B cell (primary cell): Measurements from ENCODE around the gene TTC23. TPM values are rescaled to one million over a fixed set of nuclear protein-coding genes. Genes with fewer than 3 reads are reported as not detected.

Experiments used
- ATAC-seq: fragments of 200-7000 bp; cut with Tn5 transposase; one replicate; pipeline ENCODE4 v1.10.0; 2021; ENCODE audit warnings: low read depth, mild to moderate bottlenecking, moderate number of reproducible peaks, moderate library complexity
- CTCF ChIA-PET: fragments of 350-600 bp; sonication (Branson Sonifier 250); formaldehyde crosslinking; loops from one replicate; lab custom pipeline; 2021; ENCODE audit warnings: antibody characterized with exemption, inconsistent platforms; lab: Charles Lee
- POLR2A ChIA-PET: fragments of 350-600 bp; sonication (Branson Sonifier 250); formaldehyde crosslinking; loops from one replicate; lab custom pipeline; 2021; ENCODE audit warnings: antibody characterized with exemption; lab: Charles Lee
- DNase-seq: peaks from one replicate; pipeline ENCODE4 v3.0.0; 2013
- H2AFZ ChIP-seq: 2 replicates; pipeline ENCODE4 v1.6.1; 2012; ENCODE audit warnings: mild to moderate bottlenecking, low read depth, low read length; ENCODE audit not compliant: insufficient read depth, poor library complexity, severe bottlenecking
- H3K27ac ChIP-seq, 2 donors: 1 replicate in 1 of 2; 2 replicates in 1 of 2; pipeline ENCODE4 v1.5.1; 2012 to 2013; ENCODE audit warnings: low read length in 2 of 2, mild to moderate bottlenecking in 2 of 2, moderate library complexity in 1 of 2
- H3K27me3 ChIP-seq, 4 experiments: fragments of 200-600 bp in 1 of 4; sonication (generic) in 1 of 4; replicated peaks in 1 of 4; 1 replicate in 2 of 4; 2 replicates in 2 of 4; pipeline versions ENCODE4 v1.6.1 to v1.7.0; 2013 to 2016; ENCODE audit warnings: low read length in 3 of 4, mild to moderate bottlenecking in 2 of 4, mixed read lengths in 1 of 4, moderate library complexity in 1 of 4; ENCODE audit not compliant: insufficient read depth in 4 of 4, control insufficient read depth in 3 of 4; ENCODE audit errors: control extremely low read depth in 1 of 4
- H3K36me3 ChIP-seq, 2 experiments: replicated peaks in 1 of 2; 1 replicate in 1 of 2; 2 replicates in 1 of 2; pipeline versions ENCODE4 v1.6.1 to v1.7.1; 2013; ENCODE audit warnings: low read length in 1 of 2; ENCODE audit not compliant: insufficient read depth in 2 of 2, control insufficient read depth in 1 of 2; ENCODE audit errors: control extremely low read depth in 1 of 2, extremely low read depth in 1 of 2
- H3K4me1 ChIP-seq, 2 donors: fragments of 200-600 bp in 1 of 2; sonication (generic) in 1 of 2; 1 replicate in 1 of 2; 2 replicates in 1 of 2; pipeline versions ENCODE4 v1.5.1 to v1.6.1; 2013 to 2017; ENCODE audit warnings: low read length in 2 of 2; ENCODE audit not compliant: control insufficient read depth in 2 of 2, insufficient read depth in 2 of 2
- H3K4me2 ChIP-seq: replicated peaks from 2 replicates; pipeline ENCODE3; 2012; ENCODE audit warnings: mild to moderate bottlenecking, low read depth, low read length; ENCODE audit not compliant: poor library complexity, severe bottlenecking
- H3K4me3 ChIP-seq, 5 experiments: fragments of 200-600 bp in 1 of 5; sonication (generic) in 1 of 5; 1 replicate in 3 of 5; 2 replicates in 2 of 5; pipeline versions ENCODE4 v1.5.1 to v1.7.0; 2011 to 2016; ENCODE audit warnings: low read length in 4 of 5, mild to moderate bottlenecking in 4 of 5, low read depth in 2 of 5, control low read depth in 1 of 5, moderate library complexity in 1 of 5; ENCODE audit not compliant: insufficient read depth in 1 of 5; ENCODE audit errors: control extremely low read depth in 1 of 5, extremely low read depth in 1 of 5
- H3K79me2 ChIP-seq: fragments of 200-600 bp; sonication (generic); one replicate; pipeline ENCODE4 v1.6.0; 2016; ENCODE audit warnings: low read length; ENCODE audit not compliant: control insufficient read depth, insufficient read depth
- H3K9ac ChIP-seq: fragments of 200-600 bp; sonication (generic); 2 replicates; pipeline ENCODE4 v1.6.1; 2017; ENCODE audit warnings: mild to moderate bottlenecking, low read length, moderate library complexity
- H3K9me3 ChIP-seq, 3 donors: one replicate each; pipeline versions ENCODE4 v1.6.1 to v1.7.1; 2013; ENCODE audit warnings: low read length in 2 of 3; ENCODE audit not compliant: control insufficient read depth in 2 of 3, insufficient read depth in 1 of 3; ENCODE audit errors: control extremely low read depth in 1 of 3
- H4K20me1 ChIP-seq: 2 replicates; pipeline ENCODE4 v1.6.0; 2012; ENCODE audit warnings: mild to moderate bottlenecking, low read length; ENCODE audit not compliant: insufficient read depth, control insufficient read depth, poor library complexity, severe bottlenecking
- H3K27ac Mint-ChIP-seq: one replicate; pipeline ENCODE4 v1.8.0; 2021; ENCODE audit warnings: mixed read lengths
- H3K27me3 Mint-ChIP-seq: one replicate; pipeline ENCODE4 v1.8.0; 2021; ENCODE audit warnings: mixed read lengths
- H3K4me1 Mint-ChIP-seq: one replicate; pipeline ENCODE4 v1.8.0; 2021; ENCODE audit warnings: mixed read lengths
- H3K4me3 Mint-ChIP-seq: one replicate; pipeline ENCODE4 v1.8.0; 2021; ENCODE audit warnings: mixed read lengths
- H3K9me3 Mint-ChIP-seq: one replicate; pipeline ENCODE4 v1.8.0; 2022; ENCODE audit warnings: mixed read lengths; ENCODE audit not compliant: insufficient read depth
- EZH2 ChIP-seq: IDR thresholded peaks from 2 replicates; pipeline ENCODE4 v1.6.1; 2012; ENCODE audit warnings: borderline replicate concordance, low read depth, mild to moderate bottlenecking, moderate library complexity, low read length; ENCODE audit not compliant: insufficient read depth, poor library complexity, severe bottlenecking
- WGBS: methylation state at CpG from one replicate; pipeline ENCODE4 v1.1.5; 2013; ENCODE audit warnings: missing lambda C conversion rate; ENCODE audit not compliant: insufficient coverage; 5-methylcytosine and 5-hydroxymethylcytosine counted together
- intact Hi-C: fragments of 100-400 bp; cut with micrococcal nuclease; formaldehyde crosslinking; loops from one replicate; pipeline ENCODE4 v1.10.0; 2022
- polyA plus RNA-seq: library from polyadenylated mRNA; depleted of rRNA; stranded (reverse); fragments of >200 nt; gene quantifications from 2 replicates; pipeline ENCODE4 v1.2.3, GENCODE V29; 2012
- total RNA-seq, 2 donors: library from RNA; stranded (reverse); fragments of 120-200 nt in 1 of 2; gene quantifications; 1 replicate in 1 of 2; 2 replicates in 1 of 2; pipeline versions ENCODE4 v1.2.3 to v1.2.4, GENCODE V29; 2013 to 2022
- TF ChIP-seq, protein P1 (sequence below): fragments of 200-600 bp; IDR thresholded peaks from one replicate; pipeline ENCODE4 v1.8.0; 2022; ENCODE audit warnings: antibody characterized with exemption, mild to moderate bottlenecking

TTC23 gene
- total and polyA plus RNA-seq, 2 donors (not counting 1 experiment from before 2014, with no cell fraction given), result 0.15 to 1.9 TPM

DNA sequence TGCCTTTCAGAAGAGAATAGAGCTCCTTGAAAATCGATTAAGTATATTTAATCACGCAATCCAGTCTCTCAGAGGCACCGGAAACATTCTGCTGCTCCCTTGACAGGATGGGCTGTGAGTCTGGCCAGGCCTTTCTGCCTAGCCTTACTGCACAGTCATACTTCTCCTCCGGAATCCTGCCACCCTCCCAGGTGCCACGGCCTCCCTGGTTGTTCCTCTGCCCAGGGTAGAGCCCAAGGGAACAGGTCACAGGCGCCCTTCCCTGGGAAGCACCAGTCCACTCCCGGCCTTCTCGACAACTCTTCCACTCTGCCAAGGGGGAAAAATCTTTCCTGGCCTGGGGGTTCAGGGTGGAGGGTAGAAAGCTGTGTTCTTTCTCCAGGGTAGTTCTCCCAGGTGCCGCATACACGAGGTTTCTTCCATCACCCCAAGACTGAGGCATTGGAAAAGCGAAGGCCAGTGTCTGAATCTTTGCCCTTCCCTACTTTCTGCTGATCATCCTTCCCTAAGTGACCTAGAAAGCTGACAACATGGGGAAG, 161.9 kb downstream of the TTC23 start:
- Histone ChIP-seq H3K27ac (no peak overlapping the region), H3K79me2 (no peaks in the 10 kb centered on the region), H3K4me1 (peaks cover 14 to 19% of the 10 kb centered on the region in 2 donors), H3K27me3 (no peaks in the 10 kb centered on the region), H2AFZ (no peak overlapping the region), H4K20me1 (no peaks in the 10 kb centered on the region), H3K4me3 (no peak overlapping the region), H3K4me2 (no peak overlapping the region), H3K36me3 (no peaks in the 10 kb centered on the region), H3K9ac (no peak overlapping the region), H3K9me3 (peaks cover 0 to 1% (median 0%) of the 10 kb centered on the region in 3 donors)
- Mint-ChIP-seq H3K4me1 (peaks cover 16% of the 10 kb centered on the region), H3K9me3 (no peaks in the 10 kb centered on the region), H3K27ac (no peak overlapping the region), H3K27me3 (peaks cover 5% of the 10 kb centered on the region), H3K4me3 (no peak overlapping the region)
- ChIA-PET POLR2A (no interaction called here), CTCF (interaction anchor here (2.9 kb wide), 1 partner anchor 11 kb away, joined by 21 read pairs; no protein-coding TSS in a partner anchor)
- ATAC-seq (no peak), DNase-seq (no peak)
- intact Hi-C loops, result no loop called here
- TF ChIP-seq, protein P1, sequence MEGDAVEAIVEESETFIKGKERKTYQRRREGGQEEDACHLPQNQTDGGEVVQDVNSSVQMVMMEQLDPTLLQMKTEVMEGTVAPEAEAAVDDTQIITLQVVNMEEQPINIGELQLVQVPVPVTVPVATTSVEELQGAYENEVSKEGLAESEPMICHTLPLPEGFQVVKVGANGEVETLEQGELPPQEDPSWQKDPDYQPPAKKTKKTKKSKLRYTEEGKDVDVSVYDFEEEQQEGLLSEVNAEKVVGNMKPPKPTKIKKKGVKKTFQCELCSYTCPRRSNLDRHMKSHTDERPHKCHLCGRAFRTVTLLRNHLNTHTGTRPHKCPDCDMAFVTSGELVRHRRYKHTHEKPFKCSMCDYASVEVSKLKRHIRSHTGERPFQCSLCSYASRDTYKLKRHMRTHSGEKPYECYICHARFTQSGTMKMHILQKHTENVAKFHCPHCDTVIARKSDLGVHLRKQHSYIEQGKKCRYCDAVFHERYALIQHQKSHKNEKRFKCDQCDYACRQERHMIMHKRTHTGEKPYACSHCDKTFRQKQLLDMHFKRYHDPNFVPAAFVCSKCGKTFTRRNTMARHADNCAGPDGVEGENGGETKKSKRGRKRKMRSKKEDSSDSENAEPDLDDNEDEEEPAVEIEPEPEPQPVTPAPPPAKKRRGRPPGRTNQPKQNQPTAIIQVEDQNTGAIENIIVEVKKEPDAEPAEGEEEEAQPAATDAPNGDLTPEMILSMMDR, result no peak
- no peak for TF ChIP-seq EZH2
- WGBS, result 92% methylated on average over 6 of the region's 11 CpGs

DNA sequence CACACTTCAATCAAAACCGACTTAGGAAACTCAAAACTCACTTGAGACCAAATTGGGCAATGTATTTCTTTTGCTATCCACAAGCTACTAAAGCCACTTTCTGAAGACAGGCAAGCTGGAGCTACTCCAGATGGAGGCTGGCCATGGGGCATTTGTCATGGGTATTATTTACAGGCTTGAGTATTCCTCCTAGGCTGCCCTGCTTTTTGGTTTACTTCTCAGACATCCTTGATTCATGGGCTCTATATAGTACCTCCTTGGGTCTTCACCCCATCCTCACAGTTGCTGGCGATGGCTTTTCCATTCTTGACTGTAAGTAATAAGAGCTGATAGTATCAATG, 163.1 kb downstream of the TTC23 start:
- ATAC-seq, result no peak
- no peak overlapping the region for H3K27ac Mint-ChIP-seq
- H3K79me2 ChIP-seq, result no peaks in the 10 kb centered on the region
- no peak overlapping the region for H3K9ac ChIP-seq
- peaks cover 16% of the 10 kb centered on the region for H3K4me1 Mint-ChIP-seq
- no peak for DNase-seq
- no peak overlapping the region for H3K4me3 Mint-ChIP-seq
- POLR2A ChIA-PET, result no interaction called here
- peaks cover 0 to 1% (median 0%) of the 10 kb centered on the region in 3 donors for H3K9me3 ChIP-seq
- no peaks in the 10 kb centered on the region for H4K20me1 ChIP-seq
- intact Hi-C loops, result no loop called here
- H3K4me1 ChIP-seq, result peaks cover 14 to 16% of the 10 kb centered on the region in 2 donors
- no peaks in the 10 kb centered on the region for H3K9me3 Mint-ChIP-seq
- TF ChIP-seq, protein P1, result no peak
- no peak for TF ChIP-seq EZH2
- CTCF ChIA-PET, result interaction anchor here (2.9 kb wide), 1 partner anchor 10 kb away, joined by 21 read pairs; no protein-coding TSS in a partner anchor
- no CpG with 5 or more reads among the region's 2 CpGs for WGBS
- H3K27me3 Mint-ChIP-seq, result peaks cover 8% of the 10 kb centered on the region
- no peak overlapping the region for H3K4me3 ChIP-seq
- H3K27ac ChIP-seq, result no peak overlapping the region
- H3K27me3 ChIP-seq, result no peaks in the 10 kb centered on the region
- H2AFZ ChIP-seq, result no peak overlapping the region
- H3K36me3 ChIP-seq, result no peaks in the 10 kb centered on the region
- no peak overlapping the region for H3K4me2 ChIP-seq
